Cardiac fibroblast (primary cell): ENCODE measurements around the gene C1orf174.

ENCODE experiments used
- DNase-seq, 2 donors: peaks; one replicate each; pipeline versions ENCODE4 v3.0.0 to v3.0.0-alpha.2; 2010; ENCODE audit warnings: low read depth in 2 of 2
- H3K4me3 ChIP-seq, 2 donors: replicated peaks in 1 of 2; 1 replicate in 1 of 2; 2 replicates in 1 of 2; pipeline ENCODE4 v1.5.1; 2011; ENCODE audit warnings: low read depth in 2 of 2, low read length in 2 of 2, mild to moderate bottlenecking in 2 of 2, moderate library complexity in 1 of 2
- TF ChIP-seq, protein P1 (sequence below): IDR thresholded peaks from one replicate; pipeline ENCODE4 v1.5.1; 2011; ENCODE audit warnings: low read depth, mild to moderate bottlenecking, low read length, inconsistent platforms

The C1orf174 gene

DNA sequence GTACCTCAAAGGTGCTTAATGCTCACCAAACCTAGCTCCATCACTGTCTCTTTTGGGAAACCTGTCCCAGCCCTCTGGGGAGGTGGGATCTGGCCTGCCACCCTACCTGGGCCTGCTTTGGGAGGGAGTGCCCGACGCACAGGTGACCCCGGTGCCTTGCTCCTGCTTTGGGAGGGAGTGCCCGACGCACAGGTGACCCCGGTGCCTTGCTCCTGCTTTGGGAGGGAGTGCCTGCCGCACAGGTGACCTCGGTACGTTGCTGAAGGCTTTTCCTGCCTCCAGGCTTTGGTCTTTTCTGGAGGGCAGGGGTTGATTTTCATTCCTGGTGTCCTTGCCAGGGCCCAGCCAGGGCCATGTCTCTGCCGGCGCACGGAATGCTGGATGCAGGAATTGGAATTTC, 25.2 kb upstream of the C1orf174 start:
- TF ChIP-seq, protein P1, sequence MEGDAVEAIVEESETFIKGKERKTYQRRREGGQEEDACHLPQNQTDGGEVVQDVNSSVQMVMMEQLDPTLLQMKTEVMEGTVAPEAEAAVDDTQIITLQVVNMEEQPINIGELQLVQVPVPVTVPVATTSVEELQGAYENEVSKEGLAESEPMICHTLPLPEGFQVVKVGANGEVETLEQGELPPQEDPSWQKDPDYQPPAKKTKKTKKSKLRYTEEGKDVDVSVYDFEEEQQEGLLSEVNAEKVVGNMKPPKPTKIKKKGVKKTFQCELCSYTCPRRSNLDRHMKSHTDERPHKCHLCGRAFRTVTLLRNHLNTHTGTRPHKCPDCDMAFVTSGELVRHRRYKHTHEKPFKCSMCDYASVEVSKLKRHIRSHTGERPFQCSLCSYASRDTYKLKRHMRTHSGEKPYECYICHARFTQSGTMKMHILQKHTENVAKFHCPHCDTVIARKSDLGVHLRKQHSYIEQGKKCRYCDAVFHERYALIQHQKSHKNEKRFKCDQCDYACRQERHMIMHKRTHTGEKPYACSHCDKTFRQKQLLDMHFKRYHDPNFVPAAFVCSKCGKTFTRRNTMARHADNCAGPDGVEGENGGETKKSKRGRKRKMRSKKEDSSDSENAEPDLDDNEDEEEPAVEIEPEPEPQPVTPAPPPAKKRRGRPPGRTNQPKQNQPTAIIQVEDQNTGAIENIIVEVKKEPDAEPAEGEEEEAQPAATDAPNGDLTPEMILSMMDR = no peak
- no peak for DNase-seq
- no peak overlapping the region for H3K4me3 ChIP-seq

DNA sequence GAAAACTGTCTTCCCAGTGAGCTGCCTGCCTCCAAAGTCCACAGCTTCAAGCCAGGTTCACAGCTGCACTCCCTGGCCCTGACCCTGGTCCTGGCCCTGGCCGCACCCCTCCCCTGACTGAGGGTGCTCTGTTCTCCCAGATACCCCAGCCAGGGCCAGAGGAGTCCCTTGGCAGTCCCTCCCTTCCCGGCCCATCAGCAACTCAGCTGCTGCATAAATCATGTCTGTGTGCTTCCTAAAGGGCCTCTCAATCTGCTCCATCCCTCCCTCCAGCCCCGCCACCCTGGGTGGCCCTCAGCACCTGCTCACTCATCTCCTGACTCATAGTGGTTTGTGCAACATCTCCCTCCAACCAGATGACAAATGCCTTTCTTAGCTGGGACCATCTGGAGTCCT, 24.8 kb upstream of the C1orf174 start:
- no peak overlapping the region for H3K4me3 ChIP-seq
- DNase-seq = peak in 1 of 2 donors; percentile 14
- TF ChIP-seq, protein P1 = no peak

DNA sequence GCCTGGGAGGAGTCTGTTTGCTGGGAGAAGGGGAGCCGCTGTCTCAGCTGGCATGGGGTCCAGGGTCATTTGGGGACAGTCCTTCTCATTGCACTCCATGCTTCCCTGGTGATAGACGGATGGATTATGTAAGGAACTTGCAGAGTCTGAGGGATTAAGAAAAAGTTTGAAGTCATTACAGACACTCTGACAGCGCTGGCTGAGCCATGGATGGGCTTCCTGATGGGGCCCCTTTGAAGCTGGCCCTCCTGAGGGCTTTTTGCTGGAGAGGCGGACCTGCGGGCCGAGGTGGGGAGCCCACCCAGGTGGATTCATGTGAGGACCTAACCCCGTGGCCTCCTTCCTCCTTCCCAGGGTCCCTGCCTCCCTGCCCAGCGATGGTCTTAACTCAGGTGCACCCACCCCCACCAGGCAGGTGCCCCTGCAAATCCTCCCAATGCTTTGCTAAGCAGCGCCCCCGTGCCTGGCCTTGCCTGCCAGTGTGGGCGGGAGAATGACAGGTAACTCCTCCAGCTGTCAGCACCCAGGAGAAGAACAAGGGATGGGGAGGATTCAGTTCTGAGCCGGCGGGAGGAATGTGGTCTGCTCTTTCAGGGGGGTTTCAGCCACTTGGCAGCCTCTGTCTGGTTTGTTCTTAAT, 24.2 kb upstream of the C1orf174 start:
- H3K4me3 ChIP-seq = no peak overlapping the region
- TF ChIP-seq, protein P1 = no peak
- DNase-seq = no peak

DNA sequence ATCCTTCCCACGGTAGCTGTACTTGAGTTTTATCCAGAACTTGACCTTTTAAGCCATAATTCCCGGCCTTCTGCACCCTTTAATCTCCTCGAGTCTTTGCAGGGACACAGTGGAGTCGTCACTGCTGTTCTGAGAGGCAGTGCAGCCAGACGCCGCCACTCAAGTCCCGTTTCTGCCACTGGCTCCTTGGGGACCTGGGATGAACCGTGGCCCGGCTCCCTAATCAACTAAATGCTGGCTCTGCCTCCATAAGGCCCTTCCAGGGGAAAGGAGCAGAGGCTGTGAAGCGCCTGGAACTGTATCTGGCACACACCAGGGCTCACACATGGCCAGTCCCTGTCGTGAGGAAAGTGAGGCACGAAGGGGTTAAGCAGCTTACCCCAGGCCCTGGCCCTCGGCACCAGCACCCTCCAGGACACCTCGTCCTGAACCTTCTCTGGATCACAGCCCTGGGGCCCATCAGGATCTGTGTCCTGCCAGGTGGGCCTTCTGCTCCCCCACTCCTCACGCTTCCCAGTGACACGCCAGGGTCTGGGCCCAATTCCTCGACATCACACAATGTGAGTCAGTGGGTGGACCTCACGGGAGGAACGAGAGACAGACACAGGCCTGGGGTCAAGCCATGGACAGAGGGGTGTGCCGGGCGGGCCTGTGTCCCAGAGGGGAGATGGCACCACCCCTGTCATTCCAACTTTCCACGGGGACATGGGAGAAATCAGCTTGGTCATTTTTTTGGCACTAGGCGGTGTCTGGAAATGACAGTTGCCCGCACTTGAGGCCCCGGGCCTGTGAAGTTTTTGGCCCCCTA, 23.5 kb upstream of the C1orf174 start:
- no peak for DNase-seq
- TF ChIP-seq, protein P1 = no peak
- H3K4me3 ChIP-seq = no peak overlapping the region

DNA sequence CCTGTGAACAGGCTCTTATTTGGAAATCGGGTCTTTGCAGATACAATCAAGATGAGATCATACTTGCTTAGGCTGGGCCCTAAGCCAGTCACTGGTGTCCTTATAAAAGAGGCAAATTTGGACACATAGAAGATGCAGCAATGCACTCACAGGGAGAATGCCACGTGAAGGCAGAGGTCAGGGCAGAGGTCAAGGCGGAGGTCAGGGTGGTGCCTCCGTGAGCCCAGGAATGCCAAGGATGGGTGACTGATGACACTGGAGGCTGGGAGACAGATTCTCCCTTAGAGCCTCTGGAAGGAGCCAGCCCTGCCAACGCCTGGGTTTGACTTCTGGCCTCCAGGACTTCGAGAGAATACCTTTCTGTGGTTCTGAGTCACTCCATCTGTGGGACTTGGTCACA, 22.8 kb upstream of the C1orf174 start:
- no peak for DNase-seq
- H3K4me3 ChIP-seq = no peak overlapping the region
- TF ChIP-seq, protein P1 = no peak

DNA sequence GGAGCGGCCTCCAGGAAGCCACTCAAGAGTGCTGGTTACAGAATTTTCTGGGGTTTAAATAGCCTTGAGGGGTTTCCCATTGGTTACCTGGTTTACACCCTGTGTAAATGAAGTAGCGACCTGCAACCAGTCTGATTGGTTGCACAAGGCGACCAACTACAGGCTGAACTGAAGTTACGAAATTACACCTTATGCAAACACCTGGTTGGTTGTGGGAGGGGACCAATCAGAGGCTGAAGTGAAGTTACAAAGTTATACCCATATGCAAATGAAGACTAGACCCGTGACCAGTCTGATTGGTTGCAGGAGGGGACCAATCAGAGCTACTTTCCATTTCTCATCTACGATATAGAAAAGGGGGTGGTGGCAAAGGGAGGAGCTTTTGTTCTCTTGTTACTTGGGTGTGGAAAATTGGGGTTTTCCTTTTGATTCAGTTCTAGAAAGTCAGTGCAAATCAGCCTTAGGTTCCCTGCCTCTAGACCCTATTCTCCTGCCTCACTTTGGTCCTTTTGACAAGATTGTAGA, 22.2 kb upstream of the C1orf174 start:
- no peak for DNase-seq
- TF ChIP-seq, protein P1 = no peak
- no peak overlapping the region for H3K4me3 ChIP-seq
